ENCODE results near the gene C1QTNF8. TPM values are rescaled to one million over a fixed set of nuclear protein-coding genes. Genes with fewer than 3 reads are reported as not detected.

The C1QTNF8 gene
- total RNA-seq, 1 donor from 2014 or later, result not detected

GRCh38 chr16:1113889-1114526 lies 18.0 kb upstream of the C1QTNF8 start:
- Histone ChIP-seq H4K20me1 (ENCODE audit: insufficient read depth, low read length) (no peaks in the 10 kb centered on the region), H3K27me3 (ENCODE audit: insufficient read depth, low read length) (peaks cover 4% of the 10 kb centered on the region), H3K36me3 (ENCODE audit: insufficient read depth, low read length) (no peaks in the 10 kb centered on the region), H2AFZ (ENCODE audit: low read depth, low read length) (no peak overlapping the region), H3K9ac (ENCODE audit: low read length) (no peak overlapping the region), H3K9me3 (ENCODE audit: insufficient read depth, low read depth, low read length) (no peaks in the 10 kb centered on the region), H3K4me2 (ENCODE audit: low read length) (no peak overlapping the region), H3K4me1 (ENCODE audit: insufficient read depth, low read length) (no peaks in the 10 kb centered on the region), H3K27ac (ENCODE audit: low read depth, low read length) (no peak overlapping the region), H3K79me2 (ENCODE audit: insufficient read depth, low read length) (no peaks in the 10 kb centered on the region), H3K4me3 (ENCODE audit: insufficient read depth, low read depth, low read length) (no peak overlapping the region)
- TF ChIP-seq CTCF (IDR thresholded peaks at IDR 0.05; ENCODE audit: insufficient read depth, low read depth, low read length), result no peak
- TF ChIP-seq EZH2 (IDR thresholded peaks at IDR 0.05; ENCODE audit: insufficient read depth, low read length), result no peak
- Mint-ChIP-seq H3K4me1 (ENCODE audit: low read depth, unreplicated experiment) (no peaks in the 10 kb centered on the region), H3K27me3 (ENCODE audit: low read depth, unreplicated experiment) (peaks cover 38% of the 10 kb centered on the region), H3K9me3 (ENCODE audit: unreplicated experiment) (no peaks in the 10 kb centered on the region), H3K36me3 (ENCODE audit: low read depth, unreplicated experiment) (no peaks in the 10 kb centered on the region), H3K27ac (ENCODE audit: unreplicated experiment) (no peak overlapping the region), H3K4me3 (ENCODE audit: unreplicated experiment) (no peak overlapping the region)
- DNase-seq (ENCODE audit: low read depth), result no peak
- no peak for FAIRE-seq

DNA sequence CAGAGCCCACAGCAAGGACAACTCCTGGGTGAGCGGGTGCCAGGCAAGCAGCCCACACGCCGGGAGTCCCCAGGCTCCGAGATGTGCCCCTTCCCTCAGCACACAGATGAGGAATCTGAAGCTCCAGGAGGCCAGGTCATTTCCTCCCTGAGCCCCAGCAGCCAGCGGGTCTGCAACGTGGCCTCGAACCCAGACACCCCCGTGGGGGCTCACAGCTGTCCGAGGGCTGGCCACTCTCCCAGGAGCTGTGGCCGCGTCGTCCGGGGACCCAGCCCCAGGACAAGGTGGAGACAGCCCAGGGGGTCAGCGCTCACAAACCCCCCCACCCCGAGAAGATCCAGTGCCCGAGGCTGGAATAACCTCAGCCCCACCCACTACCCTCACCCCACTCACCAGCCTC lies 17.4 kb upstream of the C1QTNF8 start:
- no peak overlapping the region for H3K27ac ChIP-seq (ENCODE audit: low read depth, low read length)
- TF ChIP-seq EZH2 (IDR thresholded peaks at IDR 0.05; ENCODE audit: insufficient read depth, low read length), result no peak
- no peak for TF ChIP-seq CTCF (IDR thresholded peaks at IDR 0.05; ENCODE audit: insufficient read depth, low read depth, low read length)

GRCh38 chr16:1112506-1113184 lies 16.6 kb upstream of the C1QTNF8 start:
- no peak overlapping the region for H3K27ac ChIP-seq (ENCODE audit: low read depth, low read length)
- peaks cover 4% of the 10 kb centered on the region for H3K27me3 ChIP-seq (ENCODE audit: insufficient read depth, low read length)
- Mint-ChIP-seq H3K36me3 (ENCODE audit: low read depth, unreplicated experiment) (no peaks in the 10 kb centered on the region), H3K27me3 (ENCODE audit: low read depth, unreplicated experiment) (peaks cover 43% of the 10 kb centered on the region), H3K4me3 (ENCODE audit: unreplicated experiment) (no peak overlapping the region), H3K4me1 (ENCODE audit: low read depth, unreplicated experiment) (no peaks in the 10 kb centered on the region), H3K9me3 (ENCODE audit: unreplicated experiment) (no peaks in the 10 kb centered on the region), H3K27ac (ENCODE audit: unreplicated experiment) (no peak overlapping the region)
- no peaks in the 10 kb centered on the region for H3K9me3 ChIP-seq (ENCODE audit: insufficient read depth, low read depth, low read length)
- H2AFZ ChIP-seq (ENCODE audit: low read depth, low read length), result no peak overlapping the region
- no peaks in the 10 kb centered on the region for H3K79me2 ChIP-seq (ENCODE audit: insufficient read depth, low read length)
- no peak overlapping the region for H3K4me2 ChIP-seq (ENCODE audit: low read length)
- no peak overlapping the region for H3K9ac ChIP-seq (ENCODE audit: low read length)
- FAIRE-seq, result no peak
- DNase-seq (ENCODE audit: low read depth), result no peak
- TF ChIP-seq CTCF (IDR thresholded peaks at IDR 0.05; ENCODE audit: insufficient read depth, low read depth, low read length), result no peak
- no peak for TF ChIP-seq EZH2 (IDR thresholded peaks at IDR 0.05; ENCODE audit: insufficient read depth, low read length)
- H3K4me3 ChIP-seq (ENCODE audit: insufficient read depth, low read depth, low read length), result no peak overlapping the region
- H4K20me1 ChIP-seq (ENCODE audit: insufficient read depth, low read length), result no peaks in the 10 kb centered on the region
- H3K36me3 ChIP-seq (ENCODE audit: insufficient read depth, low read length), result no peaks in the 10 kb centered on the region
- no peaks in the 10 kb centered on the region for H3K4me1 ChIP-seq (ENCODE audit: insufficient read depth, low read length)

More for the DNA sequence above, 17.4 kb upstream of the C1QTNF8 start:
- H3K27me3 Mint-ChIP-seq (ENCODE audit: low read depth, unreplicated experiment), result peaks cover 43% of the 10 kb centered on the region
- H3K27ac Mint-ChIP-seq (ENCODE audit: unreplicated experiment), result no peak overlapping the region
- no peaks in the 10 kb centered on the region for H3K36me3 Mint-ChIP-seq (ENCODE audit: low read depth, unreplicated experiment)
- Histone ChIP-seq H3K4me2 (ENCODE audit: low read length) (no peak overlapping the region), H3K9ac (ENCODE audit: low read length) (no peak overlapping the region), H3K79me2 (ENCODE audit: insufficient read depth, low read length) (no peaks in the 10 kb centered on the region), H2AFZ (ENCODE audit: low read depth, low read length) (no peak overlapping the region), H3K27me3 (ENCODE audit: insufficient read depth, low read length) (peaks cover 4% of the 10 kb centered on the region), H3K36me3 (ENCODE audit: insufficient read depth, low read length) (no peaks in the 10 kb centered on the region), H3K4me1 (ENCODE audit: insufficient read depth, low read length) (no peaks in the 10 kb centered on the region), H3K9me3 (ENCODE audit: insufficient read depth, low read depth, low read length) (no peaks in the 10 kb centered on the region), H3K4me3 (ENCODE audit: insufficient read depth, low read depth, low read length) (no peak overlapping the region), H4K20me1 (ENCODE audit: insufficient read depth, low read length) (no peaks in the 10 kb centered on the region)
- FAIRE-seq (no peak), DNase-seq (ENCODE audit: low read depth) (no peak)
- no peaks in the 10 kb centered on the region for H3K4me1 Mint-ChIP-seq (ENCODE audit: low read depth, unreplicated experiment)
- no peaks in the 10 kb centered on the region for H3K9me3 Mint-ChIP-seq (ENCODE audit: unreplicated experiment)
- no peak overlapping the region for H3K4me3 Mint-ChIP-seq (ENCODE audit: unreplicated experiment)

Data from astrocyte (in vitro differentiated cells and primary cell).